Purkinje cell (primary cell): ENCODE measurements around the gene SLC17A4. TPM values are rescaled to one million over a fixed set of nuclear protein-coding genes. Genes with fewer than 3 reads are reported as not detected.

ENCODE experiments used
- polyA plus RNA-seq: library from polyadenylated mRNA; unstranded; fragments of >200 nt; fragmentation: Nextera tagmentation; gene quantifications from 2 replicates; pipeline ENCODE4 v1.2.1, GENCODE V29; 2014

SLC17A4 gene, protein sequence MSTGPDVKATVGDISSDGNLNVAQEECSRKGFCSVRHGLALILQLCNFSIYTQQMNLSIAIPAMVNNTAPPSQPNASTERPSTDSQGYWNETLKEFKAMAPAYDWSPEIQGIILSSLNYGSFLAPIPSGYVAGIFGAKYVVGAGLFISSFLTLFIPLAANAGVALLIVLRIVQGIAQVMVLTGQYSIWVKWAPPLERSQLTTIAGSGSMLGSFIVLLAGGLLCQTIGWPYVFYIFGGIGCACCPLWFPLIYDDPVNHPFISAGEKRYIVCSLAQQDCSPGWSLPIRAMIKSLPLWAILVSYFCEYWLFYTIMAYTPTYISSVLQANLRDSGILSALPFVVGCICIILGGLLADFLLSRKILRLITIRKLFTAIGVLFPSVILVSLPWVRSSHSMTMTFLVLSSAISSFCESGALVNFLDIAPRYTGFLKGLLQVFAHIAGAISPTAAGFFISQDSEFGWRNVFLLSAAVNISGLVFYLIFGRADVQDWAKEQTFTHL
- polyA plus RNA-seq: not detected in 2 replicates

DNA sequence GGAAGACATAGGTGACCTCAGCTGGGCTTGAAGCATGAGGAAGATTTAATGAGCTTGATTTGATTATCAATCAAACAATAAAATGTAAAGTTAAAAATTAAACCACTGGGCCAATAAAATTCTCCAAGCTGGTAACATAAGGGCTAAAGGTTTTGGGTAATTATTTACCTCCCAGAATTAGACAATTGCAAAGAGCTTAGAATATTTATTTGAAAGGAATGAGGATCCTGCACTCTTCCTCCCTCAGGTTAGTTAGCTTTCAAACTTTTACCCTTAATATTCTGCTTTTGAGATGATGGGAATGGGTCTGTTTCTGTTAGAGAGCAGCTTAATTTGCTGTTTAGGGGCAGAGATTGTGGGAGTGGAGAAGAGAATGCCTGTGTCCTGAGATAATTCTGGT, at the start of gene SLC17A4:
Gene SLC17A4, plus strand, starts transcription at position 208 of the 400 bp plus-strand sequence. CDS start 7,221 bp downstream, outside the sequence.

Other genes starting within 250 kb of the SLC17A4 start
- gene SCGN, start 102.5 kb upstream of the SLC17A4 start, polyA plus RNA-seq: not detected in 2 replicates
- gene SLC17A1, start 77.3 kb downstream of the SLC17A4 start, polyA plus RNA-seq: not detected in 2 replicates
- not detected in 2 replicates for gene SLC17A3, start 119.5 kb downstream of the SLC17A4 start, polyA plus RNA-seq
- not detected in 2 replicates for gene SLC17A2, start 175.9 kb downstream of the SLC17A4 start, polyA plus RNA-seq
- gene TRIM38, start 208.1 kb downstream of the SLC17A4 start, polyA plus RNA-seq: 0.22 TPM in 1 of 2 replicates, not detected in the other